ENCODE data around the gene FAM13A.

DNA sequence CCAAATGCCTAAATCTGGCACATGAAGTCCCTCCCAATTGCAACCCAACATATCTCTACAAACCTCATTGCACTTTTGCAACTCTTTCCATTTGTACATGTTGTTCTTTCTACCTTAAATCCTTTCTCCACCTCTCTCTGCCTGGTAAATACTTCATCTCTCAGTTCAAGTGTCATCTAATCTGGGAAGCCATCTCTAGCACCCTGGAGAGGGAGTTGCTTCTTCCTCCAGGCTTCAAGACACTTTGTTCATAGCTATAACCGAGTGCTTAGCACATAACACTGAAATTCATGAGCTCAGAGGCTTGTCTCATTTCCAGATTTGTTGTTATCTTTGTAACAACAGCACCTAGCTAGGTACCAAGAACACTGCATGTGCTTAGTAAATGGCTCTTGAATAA lies 244.6 kb downstream of the FAM13A start:
- TF ChIP-seq, protein P1, sequence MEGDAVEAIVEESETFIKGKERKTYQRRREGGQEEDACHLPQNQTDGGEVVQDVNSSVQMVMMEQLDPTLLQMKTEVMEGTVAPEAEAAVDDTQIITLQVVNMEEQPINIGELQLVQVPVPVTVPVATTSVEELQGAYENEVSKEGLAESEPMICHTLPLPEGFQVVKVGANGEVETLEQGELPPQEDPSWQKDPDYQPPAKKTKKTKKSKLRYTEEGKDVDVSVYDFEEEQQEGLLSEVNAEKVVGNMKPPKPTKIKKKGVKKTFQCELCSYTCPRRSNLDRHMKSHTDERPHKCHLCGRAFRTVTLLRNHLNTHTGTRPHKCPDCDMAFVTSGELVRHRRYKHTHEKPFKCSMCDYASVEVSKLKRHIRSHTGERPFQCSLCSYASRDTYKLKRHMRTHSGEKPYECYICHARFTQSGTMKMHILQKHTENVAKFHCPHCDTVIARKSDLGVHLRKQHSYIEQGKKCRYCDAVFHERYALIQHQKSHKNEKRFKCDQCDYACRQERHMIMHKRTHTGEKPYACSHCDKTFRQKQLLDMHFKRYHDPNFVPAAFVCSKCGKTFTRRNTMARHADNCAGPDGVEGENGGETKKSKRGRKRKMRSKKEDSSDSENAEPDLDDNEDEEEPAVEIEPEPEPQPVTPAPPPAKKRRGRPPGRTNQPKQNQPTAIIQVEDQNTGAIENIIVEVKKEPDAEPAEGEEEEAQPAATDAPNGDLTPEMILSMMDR (conservative IDR thresholded peaks at IDR 0.05; ENCODE audit: low read depth, low read length) = no peak
- no peak for TF ChIP-seq MAFK (IDR thresholded peaks at IDR 0.05; ENCODE audit: low read depth, low read length)
- no peak for TF ChIP-seq POLR2A (IDR thresholded peaks at IDR 0.05; ENCODE audit: low read depth, low read length)
- TF ChIP-seq MXI1 (IDR thresholded peaks at IDR 0.05; ENCODE audit: borderline replicate concordance, low read depth, low read length) = no peak
- TF ChIP-seq RAD21 (IDR thresholded peaks at IDR 0.05; ENCODE audit: low read length) = no peak
- TF ChIP-seq NFE2L2 (IDR thresholded peaks at IDR 0.05; ENCODE audit: low read depth, low read length) = no peak
- TF ChIP-seq MAZ (IDR thresholded peaks at IDR 0.05; ENCODE audit: borderline replicate concordance, low read depth, low read length) = no peak
- no peak for TF ChIP-seq BHLHE40 (IDR thresholded peaks at IDR 0.05; ENCODE audit: low read depth, low read length)
- no peak for TF ChIP-seq RFX5 (IDR thresholded peaks at IDR 0.05; ENCODE audit: low read depth, low read length)
- no peak for TF ChIP-seq SMC3 (IDR thresholded peaks at IDR 0.05; ENCODE audit: low read depth, low read length)
- TF ChIP-seq, protein P2, sequence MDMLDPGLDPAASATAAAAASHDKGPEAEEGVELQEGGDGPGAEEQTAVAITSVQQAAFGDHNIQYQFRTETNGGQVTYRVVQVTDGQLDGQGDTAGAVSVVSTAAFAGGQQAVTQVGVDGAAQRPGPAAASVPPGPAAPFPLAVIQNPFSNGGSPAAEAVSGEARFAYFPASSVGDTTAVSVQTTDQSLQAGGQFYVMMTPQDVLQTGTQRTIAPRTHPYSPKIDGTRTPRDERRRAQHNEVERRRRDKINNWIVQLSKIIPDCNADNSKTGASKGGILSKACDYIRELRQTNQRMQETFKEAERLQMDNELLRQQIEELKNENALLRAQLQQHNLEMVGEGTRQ (IDR thresholded peaks at IDR 0.05; ENCODE audit: low read depth, low read length) = no peak
- no peak for TF ChIP-seq FOS (IDR thresholded peaks at IDR 0.05; ENCODE audit: low read depth, low read length)
- TF ChIP-seq CEBPB (IDR thresholded peaks at IDR 0.05; ENCODE audit: low read depth, low read length) = no peak

All from IMR-90 (cell line).